Measurements from ENCODE around the gene PLAGL1. TPM values are rescaled to one million over a fixed set of nuclear protein-coding genes. Genes with fewer than 3 reads are reported as not detected.

PLAGL1 gene
- total RNA-seq, 4 donors from 2014 or later, result 23.2 to 30.0 (median 29.6) TPM

- no peak for DNase-seq (ENCODE audit: low spot score in 2 of 2)
- Histone ChIP-seq H3K4me3 (no peak overlapping the region), H3K27me3 (no peaks in the 10 kb centered on the region), H3K27ac (peak overlapping the region in 3 of 4 donors; percentile 37 to 72 (median 65)), H3K36me3 (no peaks in the 10 kb centered on the region), H3K9me3 (no peaks in the 10 kb centered on the region), H3K4me1 (peaks cover 0 to 20% (median 6%) of the 10 kb centered on the region in 4 donors)
- WGBS, 2 donors, result 64 to 68% methylated on average over 2 of the region's 2 CpGs
- no peak for TF ChIP-seq POLR2A (IDR thresholded peaks at IDR 0.05)
- no peak for TF ChIP-seq CTCF (IDR thresholded peaks at IDR 0.05)
- no peak for TF ChIP-seq EP300 (IDR thresholded peaks at IDR 0.05)
These were observed 105.2 kb downstream of the PLAGL1 start for GRCh38 chr6:143902827-143903226.

- no peaks in the 10 kb centered on the region for H3K27me3 ChIP-seq
- peak overlapping the region; percentile 30 to 72 (median 51) for H3K27ac ChIP-seq
- no peak for TF ChIP-seq CTCF (IDR thresholded peaks at IDR 0.05)
- TF ChIP-seq EP300 (IDR thresholded peaks at IDR 0.05), result peak in 1 of 2 donors; percentile 37
- 14 to 15% methylated on average over 6 of the region's 6 CpGs for WGBS, 2 donors
- H3K9me3 ChIP-seq, result no peaks in the 10 kb centered on the region
- no peaks in the 10 kb centered on the region for H3K36me3 ChIP-seq
- no peak overlapping the region for H3K4me3 ChIP-seq
- DNase-seq (ENCODE audit: low spot score in 2 of 2), result peak in 1 of 2 donors; percentile 58
- peaks cover 0 to 20% (median 6%) of the 10 kb centered on the region in 4 donors for H3K4me1 ChIP-seq
These were observed 105.9 kb downstream of the PLAGL1 start for GRCh38 chr6:143901885-143902750.

GRCh38 chr6:143900358-143900757 is 107.7 kb downstream of the PLAGL1 start:
- Histone ChIP-seq H3K36me3 (no peaks in the 10 kb centered on the region), H3K4me1 (peaks cover 0 to 20% (median 6%) of the 10 kb centered on the region in 4 donors), H3K27me3 (no peaks in the 10 kb centered on the region), H3K9me3 (no peaks in the 10 kb centered on the region), H3K4me3 (no peak overlapping the region), H3K27ac (no peak overlapping the region)
- WGBS, 2 donors, result 87 to 96% methylated on average over 2 of the region's 2 CpGs
- no peak for DNase-seq (ENCODE audit: low spot score in 2 of 2)
- TF ChIP-seq CTCF (IDR thresholded peaks at IDR 0.05), result no peak
- TF ChIP-seq EP300 (IDR thresholded peaks at IDR 0.05), result no peak
- TF ChIP-seq POLR2A (IDR thresholded peaks at IDR 0.05), result no peak

GRCh38 chr6:143896126-143896860 is 111.8 kb downstream of the PLAGL1 start:
- WGBS, 2 donors, result 86 to 92% methylated on average over 3 of the region's 3 CpGs
- Histone ChIP-seq H3K27ac (no peak overlapping the region), H3K27me3 (no peaks in the 10 kb centered on the region), H3K9me3 (no peaks in the 10 kb centered on the region), H3K36me3 (no peaks in the 10 kb centered on the region), H3K4me3 (no peak overlapping the region), H3K4me1 (peaks cover 0 to under 1% (median 0%) of the 10 kb centered on the region in 4 donors)
- no peak for DNase-seq (ENCODE audit: low spot score in 2 of 2)
- no peak for TF ChIP-seq POLR2A (IDR thresholded peaks at IDR 0.05)
- TF ChIP-seq EP300 (IDR thresholded peaks at IDR 0.05), result no peak
- no peak for TF ChIP-seq CTCF (IDR thresholded peaks at IDR 0.05)

- Histone ChIP-seq H3K36me3 (no peaks in the 10 kb centered on the region), H3K9me3 (no peaks in the 10 kb centered on the region), H3K27ac (no peak overlapping the region), H3K4me3 (no peak overlapping the region), H3K27me3 (no peaks in the 10 kb centered on the region), H3K4me1 (no peaks in the 10 kb centered on the region)
- no peak for DNase-seq (ENCODE audit: low spot score in 2 of 2)
- WGBS, 2 donors, result 73 to 75% methylated on average over 1 of the region's 1 CpG
- TF ChIP-seq EP300 (IDR thresholded peaks at IDR 0.05) (no peak), POLR2A (IDR thresholded peaks at IDR 0.05) (no peak), CTCF (IDR thresholded peaks at IDR 0.05) (no peak)
These were observed 113.4 kb downstream of the PLAGL1 start for GRCh38 chr6:143894655-143895054.

All from tibial nerve (tissue), 4 donors.